ENCODE results near the gene PTPN3. TPM values are rescaled to one million over a fixed set of nuclear protein-coding genes. Genes with fewer than 3 reads are reported as not detected.
A peak's percentile ranks its signal among the peaks of the same experiment; 100 is the strongest.
"Not testable (repeated sequence)": the region's sequence is repeated elsewhere in the genome, so short reads cannot be mapped to it uniquely, and the experiment has no call there.

The PTPN3 gene
- total RNA-seq, 1 experiment from 2014 or later: 20.2 TPM

DNA sequence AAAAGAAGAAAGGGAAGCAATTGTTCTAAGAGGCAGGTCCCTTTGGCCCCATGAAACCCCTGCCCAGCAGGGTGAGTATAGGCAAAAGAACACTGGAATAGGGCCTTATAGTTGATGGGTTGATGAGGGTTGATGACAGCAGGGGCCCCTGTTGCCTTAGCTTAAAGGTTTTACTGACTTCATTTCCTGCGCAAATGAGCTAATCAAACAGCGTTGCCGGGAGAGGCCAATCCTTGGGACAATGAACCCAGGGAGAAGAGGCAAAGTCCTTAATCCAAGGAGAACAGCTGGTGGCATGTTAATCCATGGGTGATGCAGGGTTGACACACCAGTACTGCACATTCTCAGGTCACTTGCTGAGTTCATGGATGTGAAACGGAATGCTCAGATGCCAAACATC, 155.2 kb downstream of the PTPN3 start:
- H3K9me3 ChIP-seq (ENCODE audit: insufficient read depth, low read depth): no peaks in the 10 kb centered on the region
- CTCF ChIA-PET: no interaction called here

DNA sequence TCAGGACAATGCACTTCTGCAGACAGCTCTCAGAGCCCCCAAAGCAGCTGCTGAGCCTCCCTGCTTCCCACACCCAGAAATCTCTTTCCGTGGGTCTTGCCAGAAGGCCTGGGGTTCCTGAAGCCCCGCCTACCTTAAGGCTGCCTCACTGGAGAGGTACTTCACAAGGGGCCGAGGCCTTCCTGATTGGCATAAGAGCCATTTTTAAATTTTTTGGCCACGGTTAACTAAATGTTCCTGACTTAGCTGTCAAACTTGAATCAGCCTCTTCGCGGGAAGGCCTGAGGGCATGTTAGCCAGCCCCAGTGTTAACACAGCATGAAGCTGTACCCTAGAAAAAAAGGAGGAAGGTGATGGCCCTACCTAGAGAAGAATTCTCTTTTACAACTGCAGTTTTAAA, 156.5 kb downstream of the PTPN3 start:
- H3K4me2 ChIP-seq: peak overlapping the region; percentile 33
- no peaks in the 10 kb centered on the region for H3K79me2 ChIP-seq (ENCODE audit: low read depth)
- H3K9me2 ChIP-seq (ENCODE audit: insufficient read depth): no peaks in the 10 kb centered on the region
- H3K4me1 ChIP-seq (replicated peaks; ENCODE audit: insufficient read depth): peaks cover 34% of the 10 kb centered on the region
- peak; percentile 55 to 73 for DNase-seq
- no peak overlapping the region for H3K4me3 ChIP-seq
- no peak overlapping the region; the same call in 1 of the 2 replicates for H2AFZ ChIP-seq
- H4K20me1 ChIP-seq (ENCODE audit: insufficient read depth): no peaks in the 10 kb centered on the region
- H3K27ac ChIP-seq: 0 out of 2 replicates have a peak overlapping the region, but pooled peaks have one; percentile 18
- intact Hi-C loops (cut with micrococcal nuclease; ENCODE audit: unreplicated experiment): loop anchor here (10.0 kb wide), 1 partner anchor 407 kb away; the partner anchor contains the start of genes ABITRAM and ELP1
- no peaks in the 10 kb centered on the region for H3K36me3 ChIP-seq (ENCODE audit: low read depth)
- H3F3A ChIP-seq (ENCODE audit: insufficient read depth, low read depth): peaks cover 36% of the 10 kb centered on the region
- no peaks in the 10 kb centered on the region for H3K27me3 ChIP-seq (ENCODE audit: insufficient read depth, low read depth)
- TF ChIP-seq CTCF (conservative IDR thresholded peaks at IDR 0.05): no peak
- no peak for TF ChIP-seq EZH2 (IDR thresholded peaks at IDR 0.05; ENCODE audit: low read depth)
- ChIA-PET CTCF (no interaction called here), POLR2A (ENCODE audit: unreplicated experiment) (interaction anchor here (0.9 kb wide), 1 partner anchor 12 kb away, joined by 34 read pairs; no protein-coding TSS in a partner anchor)
- BruUV-seq (replicated peaks): no TSS peak
- no peaks in the 10 kb centered on the region for H3K9me3 ChIP-seq (ENCODE audit: insufficient read depth, low read depth)

More for the DNA sequence above, 155.2 kb downstream of the PTPN3 start:
- no peak overlapping the region for H3K27ac ChIP-seq
- no peaks in the 10 kb centered on the region for H3K27me3 ChIP-seq (ENCODE audit: insufficient read depth, low read depth)
- no peaks in the 10 kb centered on the region for H3K9me2 ChIP-seq (ENCODE audit: insufficient read depth)
- no peak overlapping the region for H3K4me2 ChIP-seq
- H3K36me3 ChIP-seq (ENCODE audit: low read depth): no peaks in the 10 kb centered on the region
- H3K4me1 ChIP-seq (replicated peaks; ENCODE audit: insufficient read depth): peaks cover 34% of the 10 kb centered on the region
- TF ChIP-seq CTCF (conservative IDR thresholded peaks at IDR 0.05): no peak
- TF ChIP-seq EZH2 (IDR thresholded peaks at IDR 0.05; ENCODE audit: low read depth): no peak
- DNase-seq: no peak
- H3K4me3 ChIP-seq: no peak overlapping the region
- H3F3A ChIP-seq (ENCODE audit: insufficient read depth, low read depth): peaks cover 38% of the 10 kb centered on the region
- no peaks in the 10 kb centered on the region for H3K79me2 ChIP-seq (ENCODE audit: low read depth)
- no peaks in the 10 kb centered on the region for H4K20me1 ChIP-seq (ENCODE audit: insufficient read depth)
- no TSS peak for BruUV-seq (replicated peaks)
- POLR2A ChIA-PET (ENCODE audit: unreplicated experiment): no interaction called here
- intact Hi-C loops (cut with micrococcal nuclease; ENCODE audit: unreplicated experiment): loop anchor here (10.0 kb wide), 1 partner anchor 408 kb away; the partner anchor contains the start of genes ABITRAM and ELP1
- H2AFZ ChIP-seq: no peak overlapping the region

DNA sequence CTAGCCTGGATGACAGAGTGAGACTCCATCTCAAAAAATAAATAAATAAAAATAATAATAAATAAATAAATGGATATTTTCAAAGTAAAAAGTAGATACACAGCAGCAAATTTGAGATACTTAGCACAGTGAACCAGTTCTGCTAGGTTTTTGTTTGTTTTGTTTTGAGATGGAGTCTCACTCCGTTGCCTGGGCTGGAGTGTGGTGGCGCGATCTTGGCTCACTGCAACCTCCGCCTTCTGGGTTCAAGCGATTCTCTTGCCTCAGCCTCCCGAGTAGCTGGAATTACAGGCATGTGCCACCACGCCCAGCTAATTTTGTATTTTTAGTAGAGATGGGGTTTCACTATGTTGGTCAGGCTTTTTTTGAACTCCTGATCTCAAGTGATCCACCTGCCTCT, 157.1 kb downstream of the PTPN3 start:
- POLR2A ChIA-PET (ENCODE audit: unreplicated experiment): interaction anchor here (0.6 kb wide), 2 partner anchors 19 to 22 kb away, joined by 5 to 7 read pairs; no protein-coding TSS in a partner anchor
- H3K4me2 ChIP-seq: peak overlapping the region; percentile 33; the same call in 1 of the 2 replicates
- intact Hi-C loops (cut with micrococcal nuclease; ENCODE audit: unreplicated experiment): loop anchor here (10.0 kb wide), 1 partner anchor 406 kb away; the partner anchor contains the start of genes ABITRAM and ELP1
- peaks cover 36% of the 10 kb centered on the region for H3F3A ChIP-seq (ENCODE audit: insufficient read depth, low read depth)
- H2AFZ ChIP-seq; DNase-seq; H3K36me3 ChIP-seq (ENCODE audit: low read depth); H3K4me3 ChIP-seq; BruUV-seq (replicated peaks); H4K20me1 ChIP-seq (ENCODE audit: insufficient read depth); H3K79me2 ChIP-seq (ENCODE audit: low read depth); H3K9me2 ChIP-seq (ENCODE audit: insufficient read depth); H3K27me3 ChIP-seq (ENCODE audit: insufficient read depth, low read depth); H3K27ac ChIP-seq; CTCF ChIA-PET; H3K9me3 ChIP-seq (ENCODE audit: insufficient read depth, low read depth): not testable (repeated sequence)
- H3K4me1 ChIP-seq (replicated peaks; ENCODE audit: insufficient read depth): peaks cover 34% of the 10 kb centered on the region

GRCh38 chr9:109336409-109336808, 161.7 kb downstream of the PTPN3 start:
- Histone ChIP-seq H3K79me2 (ENCODE audit: low read depth) (no peaks in the 10 kb centered on the region), H3K4me3 (no peak overlapping the region), H3K9me3 (ENCODE audit: insufficient read depth, low read depth) (no peaks in the 10 kb centered on the region), H3K27me3 (ENCODE audit: insufficient read depth, low read depth) (no peaks in the 10 kb centered on the region), H3K4me2 (peak overlapping the region; percentile 18), H3K4me1 (replicated peaks; ENCODE audit: insufficient read depth) (peaks cover 27% of the 10 kb centered on the region), H3K27ac (no peak overlapping the region), H3F3A (ENCODE audit: insufficient read depth, low read depth) (peaks cover 24% of the 10 kb centered on the region; the same call in 1 of the 2 replicates), H3K9me2 (ENCODE audit: insufficient read depth) (no peaks in the 10 kb centered on the region), H3K36me3 (ENCODE audit: low read depth) (no peaks in the 10 kb centered on the region), H4K20me1 (ENCODE audit: insufficient read depth) (no peaks in the 10 kb centered on the region), H2AFZ (no peak overlapping the region)
- no TSS peak for BruUV-seq (replicated peaks)
- no peak for DNase-seq
- POLR2A ChIA-PET (ENCODE audit: unreplicated experiment): no interaction called here
- CTCF ChIA-PET: no interaction called here
- intact Hi-C loops (cut with micrococcal nuclease; ENCODE audit: unreplicated experiment): no loop called here
- TF ChIP-seq CTCF (conservative IDR thresholded peaks at IDR 0.05) (no peak), EZH2 (IDR thresholded peaks at IDR 0.05; ENCODE audit: low read depth) (no peak)
